ENCODE results near the gene ZNF488.

ZNF488 gene

GRCh38 chr10:47381427-47382379 is 2.4 kb downstream of the ZNF488 start:
- no peak for DNase-seq

DNA sequence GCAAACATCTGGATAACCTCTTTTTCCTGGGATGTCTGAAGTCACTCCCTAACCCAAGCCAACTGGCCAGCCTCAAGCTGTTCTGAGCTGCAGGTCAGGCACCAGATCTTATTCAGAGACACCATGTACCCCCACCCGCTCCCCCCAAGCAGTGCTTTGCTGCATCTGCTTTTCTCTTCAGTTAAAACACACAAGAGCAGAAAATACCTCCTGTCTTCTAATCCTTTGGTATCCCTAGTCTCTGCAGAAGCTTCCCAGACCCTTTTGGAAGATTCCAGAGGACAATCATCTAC is 3.0 kb downstream of the ZNF488 start:
- no peak for DNase-seq

- no peak for DNase-seq
Observed at GRCh38 chr10:47380341-47381102, 3.6 kb downstream of the ZNF488 start.

GRCh38 chr10:47379901-47380300 is 4.2 kb downstream of the ZNF488 start:
- no peak for DNase-seq

DNA sequence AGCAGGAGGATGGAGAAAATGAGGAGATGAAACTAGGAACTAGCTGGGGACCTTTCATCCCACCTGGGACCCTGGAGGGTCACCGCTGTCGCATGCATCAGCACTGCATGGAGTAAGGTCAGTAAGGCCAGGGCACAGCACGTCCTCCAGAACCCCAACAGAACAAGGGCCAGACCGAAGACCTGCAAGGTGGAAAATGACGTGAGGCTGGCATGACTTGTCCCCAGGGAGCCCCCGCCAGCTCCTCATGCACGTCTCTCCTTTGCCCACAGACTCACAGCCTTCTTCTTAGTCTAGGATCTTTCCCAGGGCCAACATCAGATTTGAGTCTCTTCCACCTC is 4.7 kb downstream of the ZNF488 start:
- DNase-seq, result no peak

DNA sequence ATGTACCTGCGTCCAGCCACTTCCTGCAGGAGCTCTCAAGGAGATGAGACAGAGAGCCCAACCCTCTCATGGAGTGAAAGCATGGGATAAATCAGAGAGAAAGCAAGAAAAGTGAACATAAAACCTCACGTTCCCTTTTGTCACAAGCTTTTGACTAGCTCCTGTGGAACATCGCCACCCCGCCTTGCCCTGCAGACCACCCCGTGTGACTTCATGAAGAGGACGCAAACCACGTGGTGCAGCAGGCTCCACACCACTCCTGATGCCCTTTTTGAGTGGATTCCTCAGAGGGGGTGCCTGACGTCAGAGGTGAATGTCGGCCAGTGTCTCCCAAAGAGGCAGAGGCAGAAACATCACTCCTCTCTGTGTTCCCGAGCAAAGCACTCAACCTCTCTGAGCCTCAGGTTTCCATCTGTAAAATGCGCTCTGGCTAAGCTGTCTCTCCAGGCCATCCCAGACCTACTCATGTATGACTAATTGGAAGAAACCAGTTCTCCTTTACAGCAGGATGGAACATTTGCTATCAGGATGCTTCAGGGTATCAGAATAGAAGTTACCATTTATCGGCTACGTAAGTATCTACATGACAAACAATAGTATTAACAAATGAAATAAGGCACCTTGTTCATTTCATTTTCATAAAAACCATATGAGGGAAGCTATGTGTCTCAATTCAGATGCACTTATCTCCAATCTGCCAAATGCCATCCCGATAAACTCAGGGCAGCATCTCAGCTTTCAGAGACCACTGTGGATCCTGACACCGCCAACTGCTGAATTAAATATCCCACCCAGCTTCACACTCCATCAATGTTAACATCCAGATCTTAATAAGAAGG is 5.3 kb downstream of the ZNF488 start:
- DNase-seq, result no peak

DNA sequence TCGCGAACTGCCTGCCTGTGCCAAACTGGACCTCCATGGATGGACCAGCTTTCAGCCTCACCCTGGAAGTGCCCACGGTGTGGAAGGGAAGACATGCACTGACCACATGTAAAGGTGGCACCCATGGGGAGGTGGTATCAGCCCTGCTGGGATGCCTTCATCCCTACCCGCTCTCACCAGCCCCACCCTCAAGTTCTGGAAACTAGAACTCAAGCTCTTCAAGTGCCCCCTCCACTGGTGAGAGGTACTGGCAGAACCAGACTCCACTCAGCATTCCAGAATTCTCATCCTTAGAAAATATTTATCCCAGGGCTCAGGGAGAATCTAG is 5.9 kb downstream of the ZNF488 start:
- DNase-seq, result no peak

DNA sequence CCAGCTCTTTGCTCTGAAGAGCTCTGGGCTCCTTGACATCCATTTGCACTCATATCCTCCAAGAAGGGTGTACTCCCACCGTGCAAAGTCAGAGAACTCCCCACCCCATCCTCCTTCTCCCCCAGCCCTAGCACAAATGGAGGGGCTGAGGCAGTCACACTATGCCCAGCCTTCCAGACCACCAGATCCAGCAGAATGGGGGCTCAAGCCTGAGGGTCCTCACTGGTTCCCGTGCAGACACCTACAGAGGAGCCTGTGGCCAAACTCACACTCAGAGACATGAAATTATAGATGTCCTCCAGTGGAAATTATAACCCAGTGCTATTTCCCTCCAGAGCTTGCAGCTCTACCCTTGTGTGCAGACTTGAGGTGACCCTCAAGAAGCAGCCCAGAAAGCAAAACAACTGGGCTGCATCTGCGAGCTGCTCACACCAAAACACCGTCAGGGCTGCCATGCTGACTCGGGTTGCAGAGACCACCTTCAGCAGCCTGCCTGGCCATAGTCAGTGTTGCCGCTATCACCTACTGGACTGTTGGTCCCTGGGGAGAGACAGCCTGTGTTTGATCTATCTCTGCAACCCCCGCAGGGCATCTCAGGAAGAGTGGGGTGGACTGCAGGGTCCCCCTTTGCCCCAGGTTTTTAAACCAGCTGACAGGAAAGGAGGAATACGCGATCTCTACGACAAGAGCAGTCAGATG is 7.4 kb downstream of the ZNF488 start:
- no peak for DNase-seq

DNA sequence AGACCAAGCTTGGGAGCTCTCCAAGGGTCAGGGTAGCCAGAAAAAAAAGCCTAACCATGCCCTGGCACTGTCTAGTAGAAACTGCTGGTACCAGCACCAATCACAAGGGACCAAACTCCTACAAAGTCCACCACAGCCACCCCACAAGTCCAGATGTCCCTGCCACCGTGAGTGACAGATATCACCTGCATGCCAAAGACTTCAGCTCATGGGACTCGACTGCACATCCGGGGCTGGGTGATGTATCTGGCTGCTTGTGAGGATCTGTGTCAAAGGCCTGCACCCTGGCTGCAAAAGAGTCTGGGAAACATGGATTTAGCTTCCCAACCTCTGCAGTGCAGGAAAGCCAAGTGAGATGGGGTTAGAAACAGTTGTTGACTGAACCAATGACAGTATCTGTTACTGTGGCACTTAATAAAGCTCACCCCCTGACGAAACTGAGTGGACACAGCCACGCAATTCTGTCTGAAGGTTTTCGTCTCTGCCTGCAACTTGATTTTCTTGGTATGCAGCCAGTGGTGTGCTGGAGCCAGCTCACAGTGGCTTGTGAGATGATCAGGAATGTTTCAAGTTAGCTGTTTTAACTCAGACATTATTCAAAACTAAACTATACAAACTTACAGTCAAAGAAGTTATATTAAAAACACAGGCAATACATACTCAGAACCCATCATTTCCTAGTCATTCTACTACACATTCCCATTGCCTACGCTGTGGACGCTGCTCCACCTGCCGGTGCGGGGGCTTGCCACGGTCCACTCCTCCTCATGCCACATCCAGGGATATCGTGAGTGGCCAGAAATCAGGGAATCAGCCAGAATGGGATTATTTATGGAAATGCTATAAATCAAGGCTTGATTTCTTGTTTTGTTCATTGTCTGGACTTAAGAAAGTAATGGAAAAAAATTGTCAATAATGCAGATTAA is 9.2 kb downstream of the ZNF488 start:
- DNase-seq, result no peak

DNA sequence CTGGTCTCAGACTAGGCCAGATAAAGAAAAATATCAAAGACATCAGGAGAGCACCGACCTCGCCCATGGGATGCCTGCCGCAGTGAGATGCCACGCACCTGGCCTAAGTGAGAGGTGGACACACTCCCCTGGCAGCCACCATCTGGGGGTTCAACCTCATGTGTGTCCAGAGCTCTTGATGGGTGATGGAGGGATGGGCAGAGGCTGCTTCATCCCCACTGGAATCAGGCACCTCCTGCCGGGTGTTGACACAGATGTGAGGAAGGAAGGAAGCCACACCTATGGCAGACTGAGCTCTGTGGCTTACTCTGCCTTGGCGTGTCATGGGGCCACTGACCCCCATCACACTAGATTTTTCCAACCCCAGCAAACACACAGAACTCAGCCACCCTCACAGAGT is 11.4 kb downstream of the ZNF488 start:
- DNase-seq, result no peak

DNA sequence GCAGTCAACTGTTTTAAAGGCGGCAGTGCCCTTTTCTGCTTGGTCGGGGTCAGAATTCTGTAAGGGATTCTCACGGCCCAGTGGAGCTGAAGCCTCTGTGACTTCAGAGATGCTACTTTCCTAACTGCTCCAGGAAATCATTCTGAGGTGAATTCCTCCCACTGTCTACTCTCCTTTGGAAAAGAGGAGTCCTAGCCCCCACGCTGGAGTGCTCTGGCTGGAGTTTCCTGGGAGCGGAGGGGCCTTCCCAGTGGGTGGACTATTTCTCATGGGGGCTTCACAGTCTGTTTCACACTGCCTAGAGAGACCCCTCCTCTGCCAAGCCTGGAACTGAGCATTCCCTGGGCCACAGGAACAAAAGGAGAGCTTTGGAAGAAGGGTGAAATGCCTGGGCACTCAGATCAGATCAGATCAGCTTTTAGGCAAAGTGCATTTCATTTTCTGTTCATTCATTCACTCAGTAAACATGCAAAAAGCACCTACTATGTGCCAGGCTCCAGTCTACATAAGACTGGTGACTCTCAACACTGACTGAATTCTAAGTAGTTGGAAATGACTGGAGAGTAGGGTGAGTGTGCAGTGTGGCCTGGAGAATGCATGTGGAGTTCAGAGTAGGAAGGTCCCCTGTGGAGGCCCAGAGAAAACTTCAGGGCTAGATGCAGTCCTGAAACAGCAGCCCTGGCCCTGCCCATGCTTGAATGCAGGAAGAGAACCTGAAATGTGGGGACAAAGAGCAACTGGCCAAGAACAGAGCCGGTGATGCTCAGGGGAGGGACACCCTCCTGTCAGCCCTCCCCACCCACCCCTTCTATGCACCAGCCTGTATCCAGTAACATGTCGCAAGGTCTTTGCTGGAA is 12.2 kb downstream of the ZNF488 start:
- DNase-seq, result no peak

- DNase-seq, result no peak
Observed at GRCh38 chr10:47370878-47371277, 13.2 kb downstream of the ZNF488 start.

- no peak for DNase-seq
Observed at GRCh38 chr10:47370015-47370767, 13.9 kb downstream of the ZNF488 start.

GRCh38 chr10:47369251-47369894 is 14.7 kb downstream of the ZNF488 start:
- no peak for DNase-seq

DNA sequence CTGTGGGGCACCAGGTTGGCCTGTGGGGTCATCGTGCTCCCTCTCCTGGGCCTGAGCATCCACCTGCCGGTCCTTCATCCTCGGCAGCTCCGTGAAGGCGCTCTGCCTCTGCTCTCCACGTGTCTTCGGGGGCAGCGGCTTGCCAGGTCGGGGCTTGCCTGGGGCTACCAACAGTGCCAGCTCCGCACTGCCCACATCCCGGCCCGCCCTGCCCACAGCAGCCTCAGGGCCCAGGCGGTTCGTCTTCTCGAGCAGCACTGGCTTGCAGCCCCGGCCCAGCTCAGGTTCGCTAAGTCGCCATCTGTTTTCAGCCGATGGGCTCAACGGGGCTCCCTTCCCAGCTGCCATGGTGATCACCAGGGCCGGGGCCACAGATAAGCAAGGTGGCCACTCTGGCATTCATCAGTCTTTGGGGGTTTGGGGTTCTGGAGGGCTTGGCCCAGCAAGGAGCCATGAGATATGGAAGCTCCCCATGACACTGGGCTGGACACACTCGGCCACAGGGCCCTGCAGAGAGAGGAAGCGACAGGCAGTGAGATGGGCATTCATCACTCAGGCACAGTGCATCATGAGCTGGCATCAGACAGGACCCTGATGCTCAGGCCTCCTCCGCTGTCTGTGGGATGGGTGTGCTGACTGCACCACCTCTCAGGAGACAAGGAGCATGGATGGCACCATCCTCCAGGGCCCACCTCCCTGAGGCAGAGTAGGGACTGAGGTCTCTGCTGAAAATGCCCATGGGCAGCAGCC is 15.5 kb downstream of the ZNF488 start:
- no peak for DNase-seq

- no peak for DNase-seq
Observed at GRCh38 chr10:47367646-47368045, 16.4 kb downstream of the ZNF488 start.

GRCh38 chr10:47366731-47367460 is 17.2 kb downstream of the ZNF488 start:
- DNase-seq, result no peak

GRCh38 chr10:47366181-47366631 is 17.9 kb downstream of the ZNF488 start:
- no peak for DNase-seq
